Right lobe of liver (tissue), 6 donors: ENCODE results near the gene CALD1. TPM values are rescaled to one million over a fixed set of nuclear protein-coding genes. Genes with fewer than 3 reads are reported as not detected.

ENCODE experiments used
- ATAC-seq, 4 donors: fragments of 200-7000 bp; cut with Tn5 transposase; one replicate each; pipeline ENCODE4 v1.9.1; 2020; ENCODE audit warnings: mild to moderate bottlenecking in 4 of 4, moderate library complexity in 4 of 4
- DNase-seq, 3 donors: peaks; one replicate each; pipeline ENCODE4 v3.0.0-alpha.2; 2020
- H3K27ac ChIP-seq, 3 donors: fragments of 200-600 bp; one replicate each; pipeline ENCODE4 v1.8.0; 2022
- H3K27me3 ChIP-seq, 2 donors: fragments of 200-600 bp; one replicate each; pipeline ENCODE4 v1.8.0; 2022
- H3K36me3 ChIP-seq, 4 donors: fragments of 200-600 bp; sonication (generic) in 1 of 4; one replicate each; pipeline versions ENCODE4 v1.5.1 to v1.8.0; 2017 to 2022; ENCODE audit warnings: control low read depth in 1 of 4
- H3K4me1 ChIP-seq, 4 donors: fragments of 200-600 bp; sonication (generic) in 1 of 4; one replicate each; pipeline versions ENCODE4 v1.5.1 to v1.8.0; 2017 to 2022; ENCODE audit warnings: control low read depth in 1 of 4
- H3K4me3 ChIP-seq, 3 donors: fragments of 200-600 bp; one replicate each; pipeline ENCODE4 v1.8.0; 2022
- H3K9me3 ChIP-seq, 4 donors: fragments of 200-600 bp; sonication (generic) in 1 of 4; one replicate each; pipeline versions ENCODE4 v1.5.1 to v1.8.0; 2017 to 2022; ENCODE audit warnings: control low read depth in 1 of 4
- CTCF ChIP-seq, 4 donors: fragments of 200-600 bp in 3 of 4; fragments of 450-650 bp in 1 of 4; IDR thresholded peaks; one replicate each; pipeline versions ENCODE4 v1.5.1 to v1.8.0; 2016 to 2022; ENCODE audit warnings: antibody characterized with exemption in 4 of 4, mild to moderate bottlenecking in 2 of 4
- POLR2A ChIP-seq: fragments of 450-650 bp; IDR thresholded peaks from one replicate; pipeline ENCODE4 v1.6.1; 2017; ENCODE audit warnings: antibody characterized with exemption, mild to moderate bottlenecking
- WGBS: methylation state at CpG from one replicate; pipeline ENCODE4 v1.1.6; 2018; ENCODE audit warnings: low coverage, low lambda C conversion rate; ENCODE audit not compliant: insufficient coverage; ENCODE audit errors: missing lambda C conversion rate; 5-methylcytosine and 5-hydroxymethylcytosine counted together
- intact Hi-C, 2 donors: fragments of 100-400 bp; cut with DNase I; formaldehyde crosslinking; loops; one replicate each; pipeline versions ENCODE4 v1.11.2 to v1.14.1; 2022
- total RNA-seq, 6 experiments: library from RNA; depleted of rRNA in 2 of 6; stranded (reverse); fragments of >200 nt in 2 of 6; fragmentation: NEBNext Ultra II Directional in 3 of 6; extraction: Animal tissue kit (Norgen Biotek cat#: 25700) in 3 of 6; gene quantifications; one replicate each; pipeline versions ENCODE4 v1.1.0 to v1.2.4, GENCODE V29; 2016 to 2023
- donor health status: DM: no; HTN: yes; CAD: no.
- donor health status: DM: no; HTN: no; CAD: no.
- donor health status: DM: no; HTN: no; CAD: no.
- donor health status: DM: no; HTN: yes; CAD: no.
- donor health status: DM: no; HTN: yes; CAD: no.

CALD1 gene
- total RNA-seq, 6 experiments from 2014 or later, result 110 to 181 (median 131) TPM

- H3K4me3 ChIP-seq, result no peak overlapping the region
- DNase-seq (peak in 1 of 3 donors; percentile 31), ATAC-seq (peak in 3 of 4 donors; percentile 43 to 64 (median 53))
- no peak overlapping the region for H3K27ac ChIP-seq
- WGBS, result 15% methylated on average over 1 of the region's 1 CpG
- TF ChIP-seq POLR2A, result no peak
- no peak for TF ChIP-seq CTCF (IDR thresholded peaks at IDR 0.05)
- intact Hi-C loops, result no loop called here
- H3K36me3 ChIP-seq, result peaks cover 0 to 37% (median 13%) of the 10 kb centered on the region in 4 donors
- H3K27me3 ChIP-seq, result no peaks in the 10 kb centered on the region
- H3K4me1 ChIP-seq, result peaks cover 0 to 12% (median 5%) of the 10 kb centered on the region in 4 donors
- no peaks in the 10 kb centered on the region for H3K9me3 ChIP-seq
Measured at GRCh38 chr7:134931487-134931886, 152.1 kb downstream of the CALD1 start.

GRCh38 chr7:134932707-134933370 lies 153.4 kb downstream of the CALD1 start:
- H3K36me3 ChIP-seq, result peaks cover 0 to 37% (median 13%) of the 10 kb centered on the region in 4 donors
- TF ChIP-seq CTCF (IDR thresholded peaks at IDR 0.05), result no peak
- no peaks in the 10 kb centered on the region for H3K9me3 ChIP-seq
- 58% methylated on average over 16 of the region's 17 CpGs for WGBS
- intact Hi-C loops, result no loop called here
- no peak overlapping the region for H3K4me3 ChIP-seq
- H3K27ac ChIP-seq, result no peak overlapping the region
- peak in 1 of 4 donors; percentile 19 for ATAC-seq
- no peak for DNase-seq
- peaks cover 0 to 12% (median 5%) of the 10 kb centered on the region in 4 donors for H3K4me1 ChIP-seq
- H3K27me3 ChIP-seq, result no peaks in the 10 kb centered on the region

GRCh38 chr7:134933460-134934068 lies 154.1 kb downstream of the CALD1 start:
- intact Hi-C loops, result no loop called here
- H3K4me1 ChIP-seq, result peaks cover 0 to 12% (median 5%) of the 10 kb centered on the region in 4 donors
- TF ChIP-seq CTCF (IDR thresholded peaks at IDR 0.05) (no peak), POLR2A (no peak)
- ATAC-seq (no peak), DNase-seq (no peak)
- no peaks in the 10 kb centered on the region for H3K27me3 ChIP-seq
- peaks cover 0 to 37% (median 13%) of the 10 kb centered on the region in 4 donors for H3K36me3 ChIP-seq
- no peak overlapping the region for H3K4me3 ChIP-seq
- WGBS, result 75% methylated on average over 3 of the region's 3 CpGs
- no peak overlapping the region for H3K27ac ChIP-seq
- H3K9me3 ChIP-seq, result no peaks in the 10 kb centered on the region

- intact Hi-C loops, result no loop called here
- 92% methylated on average over 2 of the region's 2 CpGs for WGBS
- TF ChIP-seq POLR2A (no peak), CTCF (IDR thresholded peaks at IDR 0.05) (no peak)
- ATAC-seq (peak in 1 of 4 donors; percentile 37), DNase-seq (no peak)
- Histone ChIP-seq H3K4me1 (peaks cover 0 to 9% (median 4%) of the 10 kb centered on the region in 4 donors), H3K27ac (no peak overlapping the region), H3K4me3 (no peak overlapping the region), H3K27me3 (no peaks in the 10 kb centered on the region), H3K9me3 (no peaks in the 10 kb centered on the region), H3K36me3 (peaks cover 0 to 32% (median 13%) of the 10 kb centered on the region in 4 donors)
Measured at GRCh38 chr7:134935701-134936100, 156.3 kb downstream of the CALD1 start.
